Measurements from ENCODE around the gene PACS2.

The PACS2 gene

GRCh38 chr14:105369653-105370040 lies 55.1 kb downstream of the PACS2 start:
- no peak for DNase-seq (ENCODE audit: low read depth)

DNA sequence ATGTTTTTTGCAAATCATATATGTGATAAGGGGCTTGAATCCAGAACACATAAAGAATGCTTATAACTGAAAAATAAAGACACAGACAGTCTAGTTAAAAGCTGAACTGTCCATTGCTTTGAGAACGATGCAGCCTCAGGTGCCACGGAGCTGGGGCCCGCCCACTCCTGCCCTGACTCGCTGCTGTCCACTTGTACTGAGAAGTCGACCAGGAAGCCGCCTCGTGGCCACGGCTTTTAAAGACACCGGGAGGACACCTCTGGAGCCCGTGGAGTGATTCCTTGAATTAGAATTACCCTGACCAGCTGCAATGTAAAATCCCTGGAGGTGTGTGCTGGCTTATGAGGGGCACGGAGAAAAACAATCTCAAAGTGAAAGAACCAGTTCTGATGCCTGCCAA lies 59.8 kb downstream of the PACS2 start:
- DNase-seq (ENCODE audit: low read depth) = no peak

- DNase-seq (ENCODE audit: low read depth) = no peak
Observed at GRCh38 chr14:105375635-105376057, 61.1 kb downstream of the PACS2 start.

GRCh38 chr14:105376521-105377440 lies 62.2 kb downstream of the PACS2 start:
- no peak for DNase-seq (ENCODE audit: low read depth)

- no peak for DNase-seq (ENCODE audit: low read depth)
Observed at GRCh38 chr14:105377555-105378182, 63.1 kb downstream of the PACS2 start.

DNA sequence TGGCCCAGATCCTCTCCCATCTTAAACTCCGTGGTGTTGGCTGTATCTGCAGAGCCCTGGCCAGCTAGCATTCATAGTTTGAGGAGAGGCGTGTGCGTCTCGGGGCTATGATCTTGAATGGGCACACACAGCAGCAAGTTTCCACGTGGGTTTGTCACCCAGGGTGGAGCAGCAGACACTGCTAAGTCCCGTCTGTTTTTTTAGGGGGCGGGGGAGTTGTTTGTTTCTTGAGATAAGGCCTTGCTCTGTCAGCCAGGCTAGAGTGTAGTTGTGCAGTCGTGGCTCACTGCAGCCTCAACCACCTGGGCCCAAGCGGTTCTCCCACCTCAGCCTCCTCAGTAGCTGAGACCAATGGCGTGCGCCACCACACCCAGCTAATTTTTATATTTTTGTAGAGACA lies 63.7 kb downstream of the PACS2 start:
- DNase-seq (ENCODE audit: low read depth) = no peak

- no peak for DNase-seq (ENCODE audit: low read depth)
Observed at GRCh38 chr14:105378873-105379685, 64.5 kb downstream of the PACS2 start.

GRCh38 chr14:105379946-105380345 lies 65.4 kb downstream of the PACS2 start:
- DNase-seq (ENCODE audit: low read depth) = no peak

- DNase-seq (ENCODE audit: low read depth) = no peak
Observed at GRCh38 chr14:105380756-105381155, 66.2 kb downstream of the PACS2 start.

DNA sequence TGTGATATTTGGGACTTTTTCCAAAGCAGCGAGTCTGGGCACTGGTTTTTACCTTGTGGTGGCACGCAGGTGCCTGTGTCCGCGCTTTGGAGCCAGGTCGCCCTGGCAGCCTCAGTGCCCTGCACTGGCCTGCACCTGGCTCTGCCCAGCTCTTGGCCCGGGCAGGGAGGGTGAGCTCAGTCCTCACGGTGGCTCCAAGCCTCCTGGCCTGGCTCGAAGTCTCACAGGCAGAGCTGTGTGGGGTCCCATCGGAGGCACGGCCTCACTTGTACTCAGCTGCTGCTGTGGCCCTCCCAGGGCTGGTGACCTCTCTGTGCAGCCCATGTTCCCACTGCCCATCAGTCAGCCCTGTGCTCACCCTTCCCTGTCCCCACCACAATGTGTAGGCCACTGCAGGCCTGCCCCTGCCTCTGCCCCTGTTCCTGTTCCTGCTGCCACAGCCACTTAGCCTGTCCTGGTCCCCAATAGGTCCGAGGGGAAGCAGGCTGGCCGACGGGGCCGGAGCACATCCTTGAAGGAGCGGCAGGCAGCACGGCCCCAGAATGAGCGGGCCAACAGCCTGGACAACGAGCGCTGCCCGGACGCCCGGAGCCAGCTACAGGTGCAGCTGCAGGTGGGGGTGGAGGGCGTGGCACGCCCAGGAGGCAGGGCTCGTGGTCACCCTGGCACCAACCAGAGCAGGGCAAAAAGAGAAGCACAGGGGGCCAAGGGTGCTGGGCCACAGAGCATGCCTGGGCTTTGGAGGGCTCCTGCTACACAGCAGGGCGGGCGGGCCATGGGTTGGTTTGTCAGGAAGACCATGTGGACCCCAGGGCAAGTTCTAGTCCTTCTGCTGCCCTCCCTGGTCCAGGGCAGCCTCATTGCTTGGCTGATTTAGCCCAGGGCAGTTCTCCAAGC lies 67.1 kb downstream of the PACS2 start:
- DNase-seq (ENCODE audit: low read depth) = no peak

- no peak for DNase-seq (ENCODE audit: low read depth)
Observed at GRCh38 chr14:105382343-105383082, 68.0 kb downstream of the PACS2 start.

DNA sequence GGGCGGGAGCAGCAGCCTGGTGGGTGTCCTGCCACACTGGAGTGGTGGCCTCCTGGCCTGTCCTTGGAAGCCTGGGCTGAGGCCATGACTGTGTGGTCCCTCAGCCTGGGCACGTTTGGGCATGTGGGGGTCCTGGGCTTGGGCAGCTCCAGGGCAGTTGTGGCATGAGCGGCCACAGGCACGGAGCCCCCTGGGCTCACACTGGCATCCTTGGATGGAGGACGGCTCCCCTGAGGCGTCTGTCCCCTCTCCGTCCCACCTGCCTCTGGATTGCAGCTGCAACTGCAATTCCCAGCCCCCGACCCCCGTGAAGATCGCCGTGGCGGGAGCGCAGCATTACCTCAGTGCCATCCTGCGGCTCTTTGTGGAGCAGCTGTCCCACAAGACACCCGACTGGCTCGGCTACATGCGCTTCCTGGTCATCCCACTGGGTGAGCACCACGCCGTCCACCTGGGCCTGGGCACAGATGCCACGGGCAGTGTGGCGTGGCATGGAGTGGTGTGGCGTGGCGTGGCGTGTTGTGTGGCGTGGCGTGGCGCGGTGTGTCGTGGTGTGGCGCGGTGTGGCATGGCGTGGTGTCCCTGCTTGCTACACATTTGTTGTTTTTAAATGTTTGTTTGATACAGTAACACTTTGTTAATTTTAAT lies 68.7 kb downstream of the PACS2 start:
- no peak for DNase-seq (ENCODE audit: low read depth)

DNA sequence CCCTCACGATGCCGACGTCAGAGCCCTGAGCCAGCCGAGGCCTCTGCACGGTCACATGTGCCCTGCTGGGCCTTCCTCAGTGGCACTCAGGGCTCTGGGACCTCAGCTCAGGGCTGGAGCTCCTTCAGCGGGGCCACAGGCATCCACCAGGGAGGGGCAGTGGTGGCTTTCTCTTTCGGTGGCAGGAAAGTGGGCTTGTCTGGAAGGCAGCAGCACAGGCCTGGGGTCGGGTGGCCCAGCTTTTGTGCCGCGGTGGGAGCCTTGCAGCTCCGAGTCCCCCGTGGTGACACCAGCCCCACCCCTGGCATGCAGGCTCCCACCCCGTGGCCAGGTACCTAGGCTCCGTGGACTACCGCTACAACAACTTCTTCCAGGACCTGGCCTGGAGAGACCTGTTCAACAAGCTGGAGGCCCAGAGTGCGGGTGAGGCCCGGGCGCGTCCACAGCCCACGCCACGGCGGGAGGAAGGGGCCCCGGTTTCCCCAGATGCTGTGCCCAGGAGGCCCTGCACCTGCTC lies 69.6 kb downstream of the PACS2 start:
- DNase-seq (ENCODE audit: low read depth) = no peak

DNA sequence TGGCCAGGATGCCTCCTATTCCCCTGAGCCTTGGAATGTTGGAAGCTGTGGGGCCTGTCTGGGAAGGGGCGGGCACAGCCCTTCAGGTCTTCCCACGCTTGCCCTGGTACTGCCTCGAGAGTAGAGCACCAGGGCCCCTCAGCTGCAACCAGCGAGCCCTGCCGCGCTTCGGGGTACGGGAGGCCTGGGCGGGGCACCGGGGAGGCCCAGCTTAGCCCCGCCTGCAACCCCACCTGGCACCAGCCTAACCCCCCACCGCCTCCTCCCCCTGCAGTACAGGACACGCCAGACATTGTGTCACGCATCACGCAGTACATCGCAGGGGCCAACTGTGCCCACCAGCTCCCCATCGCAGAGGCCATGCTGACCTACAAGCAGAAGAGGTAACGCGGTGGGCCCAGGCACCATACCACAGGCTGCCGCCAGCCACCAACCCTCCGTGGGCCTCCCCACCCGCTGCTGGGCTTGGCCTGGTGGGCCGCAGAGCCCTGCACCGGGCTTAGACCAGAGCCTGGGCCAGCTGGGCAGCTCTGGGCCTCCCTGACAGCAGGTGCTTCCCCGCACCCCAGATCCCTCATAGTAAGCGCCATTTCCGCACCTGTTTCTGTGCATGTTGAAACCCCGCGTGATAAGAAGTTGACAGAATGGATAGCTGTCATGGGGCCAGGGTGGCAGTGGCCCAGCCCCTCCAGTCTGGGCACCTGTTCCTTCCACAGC lies 70.2 kb downstream of the PACS2 start:
- no peak for DNase-seq (ENCODE audit: low read depth)

GRCh38 chr14:105385322-105385637 lies 70.7 kb downstream of the PACS2 start:
- DNase-seq (ENCODE audit: low read depth) = no peak

GRCh38 chr14:105385698-105386365 lies 71.3 kb downstream of the PACS2 start:
- DNase-seq (ENCODE audit: low read depth) = no peak

GRCh38 chr14:105386581-105387529 lies 72.3 kb downstream of the PACS2 start:
- DNase-seq (ENCODE audit: low read depth) = no peak

- DNase-seq (ENCODE audit: low read depth) = no peak
Observed at GRCh38 chr14:105387530-105387922, 73.0 kb downstream of the PACS2 start.

Measured in fibroblast of gingiva (primary cell).